GM19397 (cell line): ENCODE measurements around the gene KDM4C.
"Not testable (repeated sequence)": the region's sequence is repeated elsewhere in the genome, so short reads cannot be mapped to it uniquely, and the experiment has no call there.

ENCODE experiments used
- ATAC-seq: cut with Tn5 transposase; IDR thresholded peaks from one replicate; pipeline ENCODE4 v1.9.1; 2021; ENCODE audit warnings: mild to moderate bottlenecking, moderate library complexity; ENCODE audit not compliant: unreplicated experiment

KDM4C gene

GRCh38 chr9:7153566-7153965 lies 395.8 kb downstream of the KDM4C start:
- ATAC-seq: no peak

- ATAC-seq: no peak
These were observed 396.3 kb downstream of the KDM4C start for GRCh38 chr9:7154003-7154619.

GRCh38 chr9:7154650-7155049 lies 396.9 kb downstream of the KDM4C start:
- no peak for ATAC-seq

- no peak for ATAC-seq
These were observed 403.7 kb downstream of the KDM4C start for GRCh38 chr9:7161469-7161868.

- ATAC-seq: no peak
These were observed 406.2 kb downstream of the KDM4C start for GRCh38 chr9:7163932-7164331.

GRCh38 chr9:7164440-7165330 lies 406.9 kb downstream of the KDM4C start:
- ATAC-seq: no peak

GRCh38 chr9:7165331-7165975 lies 407.7 kb downstream of the KDM4C start:
- no peak for ATAC-seq

- ATAC-seq: no peak
These were observed 408.3 kb downstream of the KDM4C start for GRCh38 chr9:7166074-7166473.

GRCh38 chr9:7169717-7170389 lies 412.1 kb downstream of the KDM4C start:
- no peak for ATAC-seq

GRCh38 chr9:7171396-7172153 lies 413.8 kb downstream of the KDM4C start:
- no peak for ATAC-seq

- no peak for ATAC-seq
These were observed 414.7 kb downstream of the KDM4C start for GRCh38 chr9:7172154-7173115.

GRCh38 chr9:7173139-7173538 lies 415.4 kb downstream of the KDM4C start:
- no peak for ATAC-seq

- ATAC-seq: no peak
These were observed 416.5 kb downstream of the KDM4C start for GRCh38 chr9:7174301-7174700.

GRCh38 chr9:7174884-7175283 lies 417.1 kb downstream of the KDM4C start:
- ATAC-seq: no peak

GRCh38 chr9:7176561-7176960 lies 418.8 kb downstream of the KDM4C start:
- no peak for ATAC-seq

- no peak for ATAC-seq
These were observed 419.6 kb downstream of the KDM4C start for GRCh38 chr9:7177383-7177782.

- no peak for ATAC-seq
These were observed 421.0 kb downstream of the KDM4C start for GRCh38 chr9:7178729-7179128.

- no peak for ATAC-seq
These were observed 422.5 kb downstream of the KDM4C start for GRCh38 chr9:7180247-7180646.

- not testable (repeated sequence) for ATAC-seq
These were observed 425.4 kb downstream of the KDM4C start for GRCh38 chr9:7183139-7183538.
